ACC112 (cell line): ENCODE results near the gene ZBTB16.

Experiments
- H2AFZ ChIP-seq: fragments of 200-600 bp; sonication (generic); one replicate; pipeline ENCODE4 v1.6.0; 2017; ENCODE audit warnings: antibody characterized with exemption, low read length; ENCODE audit not compliant: unreplicated experiment
- H3K27ac ChIP-seq: fragments of 200-600 bp; sonication (generic); 2 replicates; pipeline ENCODE4 v1.5.1; 2014; ENCODE audit warnings: low read depth, mild to moderate bottlenecking, antibody characterized with exemption, low read length, moderate library complexity
- H3K27me3 ChIP-seq: fragments of 200-600 bp; sonication (generic); 2 replicates; pipeline ENCODE4 v1.6.1; 2014; ENCODE audit warnings: mild to moderate bottlenecking, antibody characterized with exemption, low read length, moderate library complexity, mixed read lengths; ENCODE audit not compliant: insufficient read depth
- H3K36me3 ChIP-seq: fragments of 200-600 bp; sonication (generic); 2 replicates; pipeline ENCODE4 v1.6.1; 2016; ENCODE audit warnings: mild to moderate bottlenecking, antibody characterized with exemption, low read length, moderate library complexity, mixed read lengths; ENCODE audit not compliant: insufficient read depth
- H3K4me1 ChIP-seq: fragments of 200-600 bp; sonication (generic); one replicate; pipeline ENCODE4 v1.6.1; 2016; ENCODE audit warnings: low read length, mixed read lengths; ENCODE audit not compliant: insufficient read depth, unreplicated experiment, control insufficient read depth
- H3K4me3 ChIP-seq: fragments of 200-600 bp; sonication (generic); 2 replicates; pipeline ENCODE4 v1.5.1; 2014; ENCODE audit warnings: mild to moderate bottlenecking, low read depth, low read length
- H3K79me2 ChIP-seq: fragments of 200-600 bp; sonication (generic); one replicate; pipeline ENCODE4 v1.6.0; 2016; ENCODE audit warnings: low read length; ENCODE audit not compliant: control insufficient read depth, unreplicated experiment, insufficient read depth

ZBTB16 gene

GRCh38 chr11:114172871-114173444, 113.4 kb downstream of the ZBTB16 start:
- peaks cover 3% of the 10 kb centered on the region; the same call in 1 of the 2 replicates for H3K36me3 ChIP-seq
- H3K4me3 ChIP-seq: no peak overlapping the region
- peaks cover 63% of the 10 kb centered on the region for H3K79me2 ChIP-seq
- H3K27me3 ChIP-seq: no peaks in the 10 kb centered on the region
- H3K27ac ChIP-seq: no peak overlapping the region
- H2AFZ ChIP-seq: no peak overlapping the region
- peaks cover 58% of the 10 kb centered on the region for H3K4me1 ChIP-seq

- Histone ChIP-seq H3K27ac (0 out of 2 replicates have a peak overlapping the region, but pooled peaks have one; percentile 0), H3K79me2 (peaks cover 54% of the 10 kb centered on the region), H2AFZ (no peak overlapping the region), H3K4me3 (no peak overlapping the region), H3K4me1 (peaks cover 58% of the 10 kb centered on the region), H3K36me3 (peaks cover 3% of the 10 kb centered on the region; the same call in 1 of the 2 replicates), H3K27me3 (no peaks in the 10 kb centered on the region)
Measured at GRCh38 chr11:114173843-114174242, 114.3 kb downstream of the ZBTB16 start.

GRCh38 chr11:114174712-114175495, 115.4 kb downstream of the ZBTB16 start:
- Histone ChIP-seq H3K79me2 (peaks cover 45% of the 10 kb centered on the region), H3K36me3 (peaks cover 3% of the 10 kb centered on the region; the same call in 1 of the 2 replicates), H3K4me3 (no peak overlapping the region), H3K27me3 (no peaks in the 10 kb centered on the region), H3K27ac (no peak overlapping the region), H3K4me1 (peaks cover 56% of the 10 kb centered on the region), H2AFZ (no peak overlapping the region)

- H3K36me3 ChIP-seq: no peaks in the 10 kb centered on the region; the same call in 1 of the 2 replicates
- H3K4me1 ChIP-seq: peaks cover 56% of the 10 kb centered on the region
- no peak overlapping the region for H2AFZ ChIP-seq
- H3K27me3 ChIP-seq: no peaks in the 10 kb centered on the region
- H3K79me2 ChIP-seq: peaks cover 45% of the 10 kb centered on the region
- H3K27ac ChIP-seq: 0 out of 2 replicates have a peak overlapping the region, but pooled peaks have one; percentile 44
- H3K4me3 ChIP-seq: no peak overlapping the region
Measured at GRCh38 chr11:114175706-114176105, 116.2 kb downstream of the ZBTB16 start.

GRCh38 chr11:114176321-114176720, 116.8 kb downstream of the ZBTB16 start:
- H2AFZ ChIP-seq: no peak overlapping the region
- H3K79me2 ChIP-seq: peaks cover 50% of the 10 kb centered on the region
- peaks cover 56% of the 10 kb centered on the region for H3K4me1 ChIP-seq
- H3K4me3 ChIP-seq: no peak overlapping the region
- no peaks in the 10 kb centered on the region for H3K27me3 ChIP-seq
- peak overlapping the region; percentile 44 for H3K27ac ChIP-seq
- no peaks in the 10 kb centered on the region; the same call in 1 of the 2 replicates for H3K36me3 ChIP-seq

GRCh38 chr11:114178656-114179055, 119.1 kb downstream of the ZBTB16 start:
- H2AFZ ChIP-seq: no peak overlapping the region
- peaks cover 48% of the 10 kb centered on the region for H3K79me2 ChIP-seq
- H3K4me1 ChIP-seq: peaks cover 44% of the 10 kb centered on the region
- peak overlapping the region; percentile 100 for H3K27ac ChIP-seq
- H3K4me3 ChIP-seq: peak overlapping the region; percentile 71
- no peaks in the 10 kb centered on the region for H3K27me3 ChIP-seq
- no peaks in the 10 kb centered on the region; the same call in 1 of the 2 replicates for H3K36me3 ChIP-seq

GRCh38 chr11:114179234-114179941, 119.9 kb downstream of the ZBTB16 start:
- peaks cover 43% of the 10 kb centered on the region for H3K79me2 ChIP-seq
- H3K4me3 ChIP-seq: peak overlapping the region; percentile 71
- no peak overlapping the region for H2AFZ ChIP-seq
- H3K4me1 ChIP-seq: peaks cover 44% of the 10 kb centered on the region
- no peaks in the 10 kb centered on the region for H3K27me3 ChIP-seq
- peak overlapping the region; percentile 100 for H3K27ac ChIP-seq
- no peaks in the 10 kb centered on the region; the same call in 1 of the 2 replicates for H3K36me3 ChIP-seq

GRCh38 chr11:114180301-114181055, 121.0 kb downstream of the ZBTB16 start:
- Histone ChIP-seq H3K27me3 (no peaks in the 10 kb centered on the region), H3K4me1 (peaks cover 40% of the 10 kb centered on the region), H3K4me3 (peak overlapping the region; percentile 71), H3K36me3 (0 out of 2 replicates have a peak, but pooled peaks cover 2% of the 10 kb centered on the region), H2AFZ (no peak overlapping the region), H3K79me2 (peaks cover 43% of the 10 kb centered on the region), H3K27ac (peak overlapping the region; percentile 100)

GRCh38 chr11:114181195-114181594, 121.7 kb downstream of the ZBTB16 start:
- no peak overlapping the region; the same call in 1 of the 2 replicates for H3K4me3 ChIP-seq
- H3K36me3 ChIP-seq: 0 out of 2 replicates have a peak, but pooled peaks cover 3% of the 10 kb centered on the region
- H3K4me1 ChIP-seq: peaks cover 40% of the 10 kb centered on the region
- no peak overlapping the region for H2AFZ ChIP-seq
- peaks cover 39% of the 10 kb centered on the region for H3K79me2 ChIP-seq
- H3K27me3 ChIP-seq: no peaks in the 10 kb centered on the region
- peak overlapping the region; percentile 100 for H3K27ac ChIP-seq

GRCh38 chr11:114181752-114182151, 122.2 kb downstream of the ZBTB16 start:
- H3K79me2 ChIP-seq: peaks cover 33% of the 10 kb centered on the region
- H3K4me3 ChIP-seq: no peak overlapping the region
- H3K36me3 ChIP-seq: peaks cover 9% of the 10 kb centered on the region; the same call in 1 of the 2 replicates
- H3K27ac ChIP-seq: 0 out of 2 replicates have a peak overlapping the region, but pooled peaks have one; percentile 100
- H3K27me3 ChIP-seq: no peaks in the 10 kb centered on the region
- no peak overlapping the region for H2AFZ ChIP-seq
- H3K4me1 ChIP-seq: peaks cover 40% of the 10 kb centered on the region
